Measurements from ENCODE around the gene STRADA. TPM values are rescaled to one million over a fixed set of nuclear protein-coding genes. Genes with fewer than 3 reads are reported as not detected.

Gene STRADA
- total RNA-seq, 2 donors from 2014 or later: 15.7 to 37.1 TPM

DNA sequence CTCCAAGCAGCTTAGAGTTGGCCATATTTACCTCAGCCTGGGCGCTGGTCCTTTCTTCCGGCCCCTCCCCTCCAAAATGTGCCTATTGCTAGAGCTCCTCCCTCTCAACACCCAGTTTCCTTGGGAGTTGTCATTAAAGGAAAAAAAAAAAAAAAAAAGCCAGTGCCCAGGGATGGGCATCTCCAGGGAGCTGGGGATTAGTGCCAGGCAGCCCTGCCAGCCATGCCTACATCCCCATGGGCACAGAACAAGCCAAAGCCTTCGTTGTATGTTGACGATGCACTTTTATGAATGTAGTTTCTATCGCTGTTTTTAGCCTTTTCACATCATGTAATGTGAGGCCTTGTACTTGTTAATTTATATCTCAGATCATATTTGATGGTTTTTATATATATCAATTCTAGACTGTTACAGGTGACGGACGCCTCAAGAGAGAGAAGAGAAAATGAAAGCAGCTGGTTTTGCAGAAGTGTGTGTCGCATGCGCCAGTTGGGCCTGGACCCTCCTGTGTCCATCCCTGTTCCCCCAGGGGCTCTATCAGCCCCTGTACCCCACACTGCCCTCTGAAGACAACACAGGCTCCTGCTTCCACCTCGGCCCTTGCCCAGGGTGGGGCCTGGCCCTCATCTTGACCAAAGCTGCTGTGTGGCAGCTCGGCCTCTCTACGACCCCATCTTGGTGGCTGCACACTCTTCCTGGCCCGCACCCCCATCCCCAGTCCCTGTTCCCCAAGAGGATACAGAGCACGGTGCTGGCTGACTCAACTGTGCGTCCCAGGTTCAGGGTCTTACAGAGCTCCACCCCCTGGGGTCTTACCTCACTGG, 46.4 kb downstream of the STRADA start:
- Histone ChIP-seq H3K36me3 (peaks cover 21 to 37% of the 10 kb centered on the region in 2 donors), H3K4me3 (no peak overlapping the region), H3K9me3 (no peaks in the 10 kb centered on the region), H3K27ac (no peak overlapping the region), H3K27me3 (replicated peaks; ENCODE audit: insufficient read depth) (no peaks in the 10 kb centered on the region), H3K4me1 (replicated peaks) (no peaks in the 10 kb centered on the region)
- no peak for DNase-seq (ENCODE audit: low spot score)
- intact Hi-C loops (cut with DNase I): loop anchor here (5.0 kb wide), 2 partner anchors 73 to 268 kb away; partner anchors contain the start of gene MAP3K3
- WGBS: 70% methylated on average over 15 of the region's 15 CpGs
- TF ChIP-seq POLR2A (IDR thresholded peaks at IDR 0.05) (no peak), POLR2AphosphoS5 (IDR thresholded peaks at IDR 0.05) (no peak)
- TF ChIP-seq, protein P1, sequence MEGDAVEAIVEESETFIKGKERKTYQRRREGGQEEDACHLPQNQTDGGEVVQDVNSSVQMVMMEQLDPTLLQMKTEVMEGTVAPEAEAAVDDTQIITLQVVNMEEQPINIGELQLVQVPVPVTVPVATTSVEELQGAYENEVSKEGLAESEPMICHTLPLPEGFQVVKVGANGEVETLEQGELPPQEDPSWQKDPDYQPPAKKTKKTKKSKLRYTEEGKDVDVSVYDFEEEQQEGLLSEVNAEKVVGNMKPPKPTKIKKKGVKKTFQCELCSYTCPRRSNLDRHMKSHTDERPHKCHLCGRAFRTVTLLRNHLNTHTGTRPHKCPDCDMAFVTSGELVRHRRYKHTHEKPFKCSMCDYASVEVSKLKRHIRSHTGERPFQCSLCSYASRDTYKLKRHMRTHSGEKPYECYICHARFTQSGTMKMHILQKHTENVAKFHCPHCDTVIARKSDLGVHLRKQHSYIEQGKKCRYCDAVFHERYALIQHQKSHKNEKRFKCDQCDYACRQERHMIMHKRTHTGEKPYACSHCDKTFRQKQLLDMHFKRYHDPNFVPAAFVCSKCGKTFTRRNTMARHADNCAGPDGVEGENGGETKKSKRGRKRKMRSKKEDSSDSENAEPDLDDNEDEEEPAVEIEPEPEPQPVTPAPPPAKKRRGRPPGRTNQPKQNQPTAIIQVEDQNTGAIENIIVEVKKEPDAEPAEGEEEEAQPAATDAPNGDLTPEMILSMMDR (IDR thresholded peaks at IDR 0.05): no peak

DNA sequence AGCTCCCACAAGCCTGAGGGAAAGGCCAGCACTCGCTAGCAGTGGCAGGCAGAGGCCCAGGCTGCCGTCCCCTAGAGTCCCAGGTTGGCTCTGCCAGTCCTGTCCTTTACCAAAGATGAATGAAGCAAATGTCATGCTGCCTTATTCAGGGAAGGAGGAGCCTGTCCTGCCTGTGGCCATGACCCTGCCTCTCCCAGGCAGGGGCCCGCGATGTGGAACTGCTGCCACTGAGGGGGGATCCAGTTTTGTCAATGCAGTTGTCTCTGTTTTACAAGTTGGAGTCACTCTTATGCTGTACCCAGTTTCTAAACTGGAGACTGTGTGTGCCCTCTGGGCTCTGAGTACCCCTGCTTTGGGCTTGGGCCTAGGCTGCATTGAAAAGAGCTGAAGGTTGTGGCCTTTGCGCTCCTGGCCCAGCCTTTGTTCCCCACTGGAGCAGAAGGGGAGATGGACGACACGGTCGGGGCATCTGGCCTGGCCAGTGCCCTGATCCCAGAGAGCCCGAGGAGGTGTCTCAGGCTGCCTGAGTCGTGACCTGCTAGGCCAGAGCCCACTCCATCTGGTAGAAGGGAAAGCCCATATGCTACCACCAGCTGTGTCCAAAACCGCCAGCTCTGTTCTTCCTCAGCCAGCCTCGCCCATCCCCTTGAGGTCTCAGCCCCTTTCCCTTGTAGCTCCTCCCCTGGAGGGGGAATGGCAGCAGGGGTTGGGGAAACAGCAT, 47.2 kb downstream of the STRADA start:
- Histone ChIP-seq H3K36me3 (peaks cover 29 to 42% of the 10 kb centered on the region in 2 donors), H3K27me3 (replicated peaks; ENCODE audit: insufficient read depth) (no peaks in the 10 kb centered on the region), H3K27ac (no peak overlapping the region), H3K4me1 (replicated peaks) (no peaks in the 10 kb centered on the region), H3K9me3 (no peaks in the 10 kb centered on the region), H3K4me3 (no peak overlapping the region)
- intact Hi-C loops (cut with DNase I): no loop called here
- no peak for TF ChIP-seq POLR2AphosphoS5 (IDR thresholded peaks at IDR 0.05)
- TF ChIP-seq POLR2A (IDR thresholded peaks at IDR 0.05): no peak
- TF ChIP-seq, protein P1 (IDR thresholded peaks at IDR 0.05): no peak
- WGBS: 89% methylated on average over 12 of the region's 12 CpGs
- DNase-seq (ENCODE audit: low spot score): no peak

DNA sequence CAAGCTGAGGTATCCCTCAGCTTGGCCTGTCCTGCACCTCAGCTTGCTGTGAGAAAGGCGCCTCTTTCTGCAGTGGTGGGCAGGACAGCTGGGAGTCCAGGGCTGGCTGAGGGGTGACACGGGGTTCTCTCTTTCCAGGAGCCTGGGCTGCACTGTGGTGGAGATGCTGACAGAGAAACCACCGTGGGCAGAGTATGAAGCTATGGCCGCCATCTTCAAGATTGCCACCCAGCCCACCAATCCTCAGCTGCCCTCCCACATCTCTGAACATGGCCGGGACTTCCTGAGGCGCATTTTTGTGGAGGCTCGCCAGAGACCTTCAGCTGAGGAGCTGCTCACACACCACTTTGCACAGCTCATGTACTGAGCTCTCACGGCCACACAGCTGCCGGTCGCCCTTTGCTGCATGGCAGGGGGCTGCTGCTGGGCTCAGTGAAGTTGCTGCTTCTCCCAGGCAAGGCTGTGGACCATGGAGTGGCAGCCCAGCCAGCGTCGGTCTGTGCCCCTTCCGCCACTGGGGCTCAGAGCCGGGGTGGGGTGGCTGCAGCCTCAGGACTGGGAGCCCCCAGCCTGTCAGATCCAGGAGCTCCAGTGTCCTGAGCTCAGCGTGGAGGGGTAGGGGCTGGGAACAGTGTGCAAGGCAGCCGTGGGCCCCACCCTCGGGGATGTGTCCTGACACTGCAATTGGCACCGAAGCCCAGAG, 48.0 kb downstream of the STRADA start:
- TF ChIP-seq POLR2A (IDR thresholded peaks at IDR 0.05) (no peak), POLR2AphosphoS5 (IDR thresholded peaks at IDR 0.05) (no peak)
- TF ChIP-seq, protein P1 (IDR thresholded peaks at IDR 0.05): no peak
- intact Hi-C loops (cut with DNase I): no loop called here
- Histone ChIP-seq H3K27ac (no peak overlapping the region), H3K27me3 (replicated peaks; ENCODE audit: insufficient read depth) (no peaks in the 10 kb centered on the region), H3K9me3 (no peaks in the 10 kb centered on the region), H3K4me3 (no peak overlapping the region), H3K4me1 (replicated peaks) (no peaks in the 10 kb centered on the region), H3K36me3 (peaks cover 34 to 50% of the 10 kb centered on the region in 2 donors)
- DNase-seq (ENCODE audit: low spot score): no peak
- 93% methylated on average over 17 of the region's 18 CpGs for WGBS

DNA sequence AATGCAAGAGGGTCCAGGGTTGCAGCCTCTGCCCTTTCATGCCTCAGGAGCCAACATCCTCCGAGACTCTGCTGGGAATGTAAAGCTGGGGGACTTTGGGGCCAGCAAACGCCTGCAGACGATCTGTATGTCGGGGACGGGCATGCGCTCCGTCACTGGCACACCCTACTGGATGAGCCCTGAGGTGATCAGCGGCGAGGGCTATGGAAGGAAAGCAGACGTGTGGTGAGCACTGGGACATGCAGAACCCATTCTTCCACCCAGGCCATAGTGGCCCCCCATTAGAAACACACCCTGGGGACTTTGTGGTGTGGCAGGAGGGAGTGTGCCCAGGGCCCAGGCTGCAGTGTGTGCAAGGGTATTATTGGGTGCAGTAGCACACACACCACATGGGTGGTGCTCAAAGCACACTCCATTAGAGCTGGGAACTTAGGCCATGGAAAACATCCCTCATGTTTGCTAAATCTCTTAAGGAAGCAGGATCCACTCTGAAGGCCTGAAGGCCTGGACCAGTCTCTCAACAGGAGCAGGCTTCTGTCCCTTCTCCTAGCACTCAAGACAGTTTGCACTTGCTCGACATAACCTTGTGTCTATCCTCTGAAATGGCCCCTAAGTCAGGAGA, 49.3 kb downstream of the STRADA start:
- 90% methylated on average over 11 of the region's 11 CpGs for WGBS
- Histone ChIP-seq H3K9me3 (no peaks in the 10 kb centered on the region), H3K36me3 (peaks cover 34 to 52% of the 10 kb centered on the region in 2 donors), H3K27me3 (replicated peaks; ENCODE audit: insufficient read depth) (no peaks in the 10 kb centered on the region), H3K4me3 (no peak overlapping the region), H3K27ac (no peak overlapping the region), H3K4me1 (replicated peaks) (no peaks in the 10 kb centered on the region)
- DNase-seq (ENCODE audit: low spot score): no peak
- TF ChIP-seq POLR2A (IDR thresholded peaks at IDR 0.05): no peak
- TF ChIP-seq, protein P1 (IDR thresholded peaks at IDR 0.05): no peak
- TF ChIP-seq POLR2AphosphoS5 (IDR thresholded peaks at IDR 0.05): no peak
- intact Hi-C loops (cut with DNase I): no loop called here
